Tracheal epithelial cell (primary cell): ENCODE data around the gene CIROP. TPM values are rescaled to one million over a fixed set of nuclear protein-coding genes. Genes with fewer than 3 reads are reported as not detected.

Source experiments
- total RNA-seq: library from RNA; depleted of rRNA; stranded (reverse); fragments of >200 nt; gene quantifications from 2 replicates; pipeline ENCODE4 v1.2.1, GENCODE V29; 2014

Gene CIROP, protein sequence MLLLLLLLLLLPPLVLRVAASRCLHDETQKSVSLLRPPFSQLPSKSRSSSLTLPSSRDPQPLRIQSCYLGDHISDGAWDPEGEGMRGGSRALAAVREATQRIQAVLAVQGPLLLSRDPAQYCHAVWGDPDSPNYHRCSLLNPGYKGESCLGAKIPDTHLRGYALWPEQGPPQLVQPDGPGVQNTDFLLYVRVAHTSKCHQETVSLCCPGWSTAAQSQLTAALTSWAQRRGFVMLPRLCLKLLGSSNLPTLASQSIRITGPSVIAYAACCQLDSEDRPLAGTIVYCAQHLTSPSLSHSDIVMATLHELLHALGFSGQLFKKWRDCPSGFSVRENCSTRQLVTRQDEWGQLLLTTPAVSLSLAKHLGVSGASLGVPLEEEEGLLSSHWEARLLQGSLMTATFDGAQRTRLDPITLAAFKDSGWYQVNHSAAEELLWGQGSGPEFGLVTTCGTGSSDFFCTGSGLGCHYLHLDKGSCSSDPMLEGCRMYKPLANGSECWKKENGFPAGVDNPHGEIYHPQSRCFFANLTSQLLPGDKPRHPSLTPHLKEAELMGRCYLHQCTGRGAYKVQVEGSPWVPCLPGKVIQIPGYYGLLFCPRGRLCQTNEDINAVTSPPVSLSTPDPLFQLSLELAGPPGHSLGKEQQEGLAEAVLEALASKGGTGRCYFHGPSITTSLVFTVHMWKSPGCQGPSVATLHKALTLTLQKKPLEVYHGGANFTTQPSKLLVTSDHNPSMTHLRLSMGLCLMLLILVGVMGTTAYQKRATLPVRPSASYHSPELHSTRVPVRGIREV
- total RNA-seq, result not detected in 2 replicates

DNA sequence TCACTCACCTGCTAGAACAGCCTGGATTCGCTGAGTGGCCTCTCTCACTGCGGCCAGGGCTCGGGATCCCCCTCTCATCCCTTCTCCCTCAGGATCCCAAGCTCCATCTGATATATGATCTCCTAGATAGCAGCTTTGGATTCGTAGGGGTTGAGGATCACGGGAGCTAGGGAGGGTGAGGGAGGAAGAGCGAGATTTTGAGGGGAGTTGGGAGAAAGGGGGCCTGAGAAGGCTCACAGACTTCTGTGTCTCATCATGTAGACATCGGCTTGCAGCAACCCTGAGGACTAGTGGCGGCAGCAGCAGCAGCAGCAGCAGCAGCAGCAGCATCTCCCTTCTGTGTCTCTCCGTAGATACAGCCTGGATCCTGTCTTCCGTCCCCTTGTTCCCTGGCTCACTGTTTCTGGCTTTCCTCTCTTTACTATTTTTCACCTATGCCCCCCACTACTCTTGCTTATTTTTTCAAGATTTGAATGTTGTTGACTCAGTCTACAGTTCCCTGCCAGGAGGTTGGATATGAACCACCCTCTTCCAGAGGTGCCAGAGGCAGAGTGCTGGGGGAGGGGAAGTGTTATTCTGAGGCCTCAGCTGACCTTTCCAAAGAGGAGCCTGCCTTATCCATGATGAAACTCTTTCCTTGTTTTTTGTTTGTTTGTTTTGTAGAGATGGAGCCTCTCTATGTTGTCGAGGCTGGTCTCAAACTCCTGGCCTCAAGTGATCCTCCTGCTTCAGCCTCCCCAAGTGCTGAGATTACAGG, at the start of gene CIROP:
TSS of gene CIROP (minus strand) at position 399 of the 757 bp plus-strand sequence. CDS start at position 330, 69 bp downstream.

DNA sequence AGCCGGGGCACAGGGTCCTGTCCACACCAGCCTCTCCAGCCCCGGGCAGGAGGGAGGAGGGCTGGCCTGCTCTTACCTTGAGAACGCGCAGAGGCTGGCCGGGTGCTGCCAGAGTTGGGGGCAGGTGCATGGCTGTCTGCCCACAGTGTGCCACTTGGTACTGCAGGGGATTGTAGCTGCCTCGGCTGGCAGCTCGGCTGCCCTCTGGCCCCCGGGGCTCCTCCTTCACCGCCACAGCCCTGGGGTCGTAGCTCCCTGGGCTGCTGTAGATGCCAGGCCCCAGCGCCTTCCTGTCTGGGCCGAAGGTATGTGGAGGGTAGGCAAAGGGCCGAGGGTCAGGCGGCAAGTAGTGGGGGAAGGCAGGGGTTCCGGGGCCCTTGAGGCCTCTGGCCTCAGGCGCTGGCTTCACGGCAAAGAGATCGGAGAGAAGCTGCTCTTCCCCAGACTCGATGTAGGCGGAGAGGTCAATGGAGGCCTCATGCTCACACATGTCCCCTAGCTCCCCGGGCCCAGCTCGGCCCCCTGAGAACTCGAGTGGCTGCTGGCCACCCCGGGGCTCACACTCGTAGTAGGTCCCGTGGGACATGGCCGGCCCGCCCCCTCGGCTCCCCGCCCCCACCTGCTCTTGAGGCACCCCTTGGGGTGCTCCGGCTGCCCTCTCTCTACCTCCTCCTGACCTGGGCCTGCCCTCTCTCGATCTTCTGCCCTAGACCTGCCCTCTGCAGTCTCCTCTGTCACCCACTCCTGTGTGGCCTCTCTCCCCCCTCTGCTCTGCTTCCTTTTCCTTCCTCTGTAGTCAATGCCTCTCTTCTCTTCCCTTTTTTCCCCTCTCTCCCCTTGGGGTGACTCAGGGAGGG, 13.9 kb upstream of the CIROP start, which contains the start of gene CEBPE:
TSS of gene CEBPE (minus strand) at position 750 of the 857 bp plus-strand sequence. CDS start at position 586, 164 bp downstream.

DNA sequence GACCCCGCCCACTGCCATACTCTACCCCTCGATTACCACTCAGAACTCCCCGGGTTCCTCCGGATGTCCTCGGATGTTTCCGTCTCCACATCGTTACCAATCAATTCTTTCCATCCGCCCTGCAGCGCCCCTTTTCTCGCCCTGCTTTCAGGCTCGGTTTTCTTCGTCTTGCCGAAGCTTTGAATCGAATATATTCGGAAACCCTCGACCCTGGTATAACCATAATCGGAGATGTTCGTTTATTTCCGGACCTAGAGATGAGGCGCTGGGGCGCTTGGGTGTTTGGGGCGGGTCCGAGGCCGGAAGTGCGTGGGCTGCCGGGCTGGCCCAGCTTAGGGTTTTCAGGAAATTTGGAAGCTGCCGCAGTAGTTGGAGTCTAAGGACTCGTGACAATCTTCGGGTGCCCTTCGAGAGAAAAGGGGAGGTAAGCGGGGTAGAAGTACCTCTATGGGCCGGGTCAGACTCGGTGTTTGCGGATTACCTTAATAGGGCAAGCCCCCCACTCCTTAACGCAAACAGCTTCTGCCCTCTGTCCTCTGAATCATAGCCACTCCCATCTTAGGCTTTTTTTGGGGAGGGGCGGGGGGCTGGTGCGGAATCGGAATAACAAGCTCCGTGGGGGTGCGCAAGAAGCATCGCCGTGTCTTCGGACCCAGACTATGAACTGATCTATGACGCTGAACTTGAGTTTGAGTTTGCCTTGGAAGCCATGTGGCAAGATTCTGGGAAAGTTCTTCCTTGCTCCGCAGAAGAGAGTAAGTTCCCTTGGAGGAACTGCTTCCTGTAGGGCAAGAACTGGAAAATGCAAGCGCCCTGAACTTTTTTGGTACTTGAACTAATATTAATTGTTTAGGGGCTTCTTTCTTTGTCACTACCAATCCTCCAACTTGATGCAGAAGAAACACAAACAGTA, 9.3 kb downstream of the CIROP start, which contains the start of gene C14orf119:
TSS of gene C14orf119 (plus strand) at position 310 of the 913 bp plus-strand sequence. CDS start 2,154 bp downstream, outside the sequence.

DNA sequence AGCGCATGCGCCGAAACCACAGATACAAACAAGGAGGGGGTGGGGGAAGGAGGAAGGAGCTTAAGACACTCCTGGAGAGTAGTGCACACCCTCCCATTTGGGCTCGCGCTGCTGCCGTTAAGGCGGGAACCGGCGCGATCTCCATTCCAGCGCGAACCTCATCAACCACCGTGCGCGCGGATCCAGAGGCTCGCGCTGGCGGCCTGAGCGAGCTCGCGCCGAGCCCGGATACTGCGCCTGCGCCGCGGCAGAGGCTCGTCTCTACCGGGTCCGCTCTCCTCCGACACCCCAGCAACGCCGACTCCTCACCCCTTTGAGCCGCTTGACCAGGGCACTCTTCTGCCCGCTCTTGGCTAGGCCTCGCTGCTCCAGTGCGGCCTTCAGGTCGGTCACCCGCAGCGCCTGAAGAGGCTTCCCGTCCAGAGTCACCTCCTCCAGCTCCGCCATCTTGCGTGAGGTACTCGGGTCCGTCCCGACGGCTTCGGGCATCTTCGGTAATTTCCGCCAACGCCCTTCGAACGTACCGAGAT, 10.1 kb downstream of the CIROP start, which contains the start of gene ACIN1:
TSS of gene ACIN1 (minus strand) at position 471 of the 530 bp plus-strand sequence. CDS start at position 447, 24 bp downstream.

DNA sequence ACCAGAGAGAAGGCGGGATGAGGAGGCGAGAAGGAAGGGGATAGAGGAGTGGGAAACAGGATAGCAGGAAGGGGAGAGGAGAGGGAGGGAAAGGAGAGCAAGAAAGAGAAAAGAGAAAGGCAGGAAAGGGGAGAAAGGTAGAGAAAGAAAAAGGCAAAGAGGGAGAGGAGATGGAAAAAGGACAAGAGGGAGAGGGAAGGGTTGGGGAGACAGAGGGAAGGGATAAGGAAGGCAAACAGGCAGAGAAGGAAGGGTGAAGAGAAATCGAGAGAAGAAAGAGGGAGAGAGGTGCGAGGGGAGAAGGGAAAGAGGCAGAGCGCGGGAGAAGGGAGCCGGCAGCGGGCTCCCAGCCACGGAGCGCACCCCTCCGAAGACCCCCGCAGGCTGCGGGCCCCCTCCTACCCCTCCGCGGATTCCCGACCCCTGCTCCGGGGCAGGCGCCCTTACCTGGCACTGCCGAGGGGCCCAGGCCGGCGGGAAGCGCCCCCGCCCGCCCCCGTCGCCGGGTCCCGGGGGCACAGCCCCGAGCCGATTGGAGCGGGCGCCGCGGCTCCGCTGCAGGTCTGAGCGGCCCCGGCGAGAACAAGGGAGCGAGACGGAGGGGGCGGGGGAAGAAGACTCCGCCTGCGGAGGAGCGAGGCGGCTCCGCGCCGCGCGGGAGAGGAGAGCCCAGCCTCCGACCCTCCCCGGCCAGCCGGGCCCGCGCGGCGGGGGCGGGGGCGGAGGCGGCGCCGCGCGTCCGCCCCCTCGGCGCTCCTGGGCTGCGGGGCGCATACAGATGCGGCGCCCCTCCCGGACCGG, 47.6 kb downstream of the CIROP start, which contains the start of gene CDH24:
TSS of gene CDH24 (minus strand) at position 565 of the 801 bp plus-strand sequence. CDS start 1,787 bp downstream, outside the sequence.

Other genes starting within 250 kb of the CIROP start
- gene LRP10, start 233.2 kb downstream of the CIROP start, total RNA-seq, result 52.9 and 61.2 TPM in 2 replicates
- gene REM2, start 221.8 kb downstream of the CIROP start, total RNA-seq, result 0.43 TPM in 1 of 2 replicates, not detected in the other
- 48.9 and 70.8 TPM in 2 replicates for gene RBM23, start 185.8 kb downstream of the CIROP start, total RNA-seq
- gene PRMT5, start 175.6 kb downstream of the CIROP start, total RNA-seq, result 80.4 and 83.9 TPM in 2 replicates
- 51.6 and 150 TPM in 2 replicates for gene HAUS4, start 147.9 kb downstream of the CIROP start, total RNA-seq
- 250 and 322 TPM in 2 replicates for gene AJUBA, start 122.4 kb downstream of the CIROP start, total RNA-seq
- gene C14orf93, start 94.8 kb downstream of the CIROP start, total RNA-seq, result 13.0 and 20.5 TPM in 2 replicates
- 186 and 259 TPM in 2 replicates for gene PSMB5, start 70.1 kb downstream of the CIROP start, total RNA-seq
- not detected in 2 replicates for gene PSMB11, start 62.8 kb downstream of the CIROP start, total RNA-seq
- gene CDH24, start 47.5 kb downstream of the CIROP start, total RNA-seq, result 3.4 and 4.3 TPM in 2 replicates
- gene ACIN1, start 9.9 kb downstream of the CIROP start, total RNA-seq, result 25.8 and 31.8 TPM in 2 replicates
- 27.7 and 43.1 TPM in 2 replicates for gene C14orf119, start 9.5 kb downstream of the CIROP start, total RNA-seq
- gene CEBPE, start 14.3 kb upstream of the CIROP start, total RNA-seq, result not detected in 2 replicates
- 2.4 and 5.5 TPM in 2 replicates for gene SLC7A8, start 78.7 kb upstream of the CIROP start, total RNA-seq
- gene RNF212B, start 132.9 kb upstream of the CIROP start, total RNA-seq, result not detected in 2 replicates
- gene HOMEZ, start 181.1 kb upstream of the CIROP start, total RNA-seq, result 7.2 and 8.2 TPM in 2 replicates
- 3.1 and 3.4 TPM in 2 replicates for gene PPP1R3E, start 197.9 kb upstream of the CIROP start, total RNA-seq
- 16.8 and 21.2 TPM in 2 replicates for gene BCL2L2, start 201.8 kb upstream of the CIROP start, total RNA-seq
- gene PABPN1, start 216.5 kb upstream of the CIROP start, total RNA-seq, result 54.8 and 64.1 TPM in 2 replicates
- 1.5 and 8.7 TPM in 2 replicates for gene SLC22A17, start 247.9 kb upstream of the CIROP start, total RNA-seq